VCaP (cell line): Measurements from ENCODE around the gene FARP2.

ENCODE experiments used
- H3K27ac ChIP-seq: fragments of 450-650 bp; 2 replicates; pipeline ENCODE4 v1.5.1; 2017
- TF ChIP-seq, protein P1 (sequence below): fragments of 450-650 bp; conservative IDR thresholded peaks from 2 replicates; pipeline ENCODE4 v1.5.1; 2017; ENCODE audit warnings: mild to moderate bottlenecking, moderate library complexity

Gene FARP2

DNA sequence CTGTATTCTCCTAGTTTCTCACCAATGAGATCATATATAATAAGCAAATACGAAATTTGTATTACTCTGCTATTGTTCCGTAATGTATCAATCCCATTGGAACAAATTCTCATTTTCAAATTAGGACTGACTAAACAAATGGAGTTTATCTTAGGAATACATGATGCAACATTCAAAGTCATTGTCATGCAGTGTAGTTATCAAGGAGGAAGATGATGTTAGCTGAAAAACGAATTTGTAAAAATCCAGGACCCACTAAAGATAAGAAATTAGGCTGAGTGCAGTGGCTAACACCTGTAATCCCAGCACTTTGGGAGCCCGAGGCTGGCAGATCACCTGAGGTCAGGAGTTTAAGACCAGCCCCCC, 25.5 kb upstream of the FARP2 start:
- TF ChIP-seq, protein P1, sequence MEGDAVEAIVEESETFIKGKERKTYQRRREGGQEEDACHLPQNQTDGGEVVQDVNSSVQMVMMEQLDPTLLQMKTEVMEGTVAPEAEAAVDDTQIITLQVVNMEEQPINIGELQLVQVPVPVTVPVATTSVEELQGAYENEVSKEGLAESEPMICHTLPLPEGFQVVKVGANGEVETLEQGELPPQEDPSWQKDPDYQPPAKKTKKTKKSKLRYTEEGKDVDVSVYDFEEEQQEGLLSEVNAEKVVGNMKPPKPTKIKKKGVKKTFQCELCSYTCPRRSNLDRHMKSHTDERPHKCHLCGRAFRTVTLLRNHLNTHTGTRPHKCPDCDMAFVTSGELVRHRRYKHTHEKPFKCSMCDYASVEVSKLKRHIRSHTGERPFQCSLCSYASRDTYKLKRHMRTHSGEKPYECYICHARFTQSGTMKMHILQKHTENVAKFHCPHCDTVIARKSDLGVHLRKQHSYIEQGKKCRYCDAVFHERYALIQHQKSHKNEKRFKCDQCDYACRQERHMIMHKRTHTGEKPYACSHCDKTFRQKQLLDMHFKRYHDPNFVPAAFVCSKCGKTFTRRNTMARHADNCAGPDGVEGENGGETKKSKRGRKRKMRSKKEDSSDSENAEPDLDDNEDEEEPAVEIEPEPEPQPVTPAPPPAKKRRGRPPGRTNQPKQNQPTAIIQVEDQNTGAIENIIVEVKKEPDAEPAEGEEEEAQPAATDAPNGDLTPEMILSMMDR, result no peak
- no peak overlapping the region for H3K27ac ChIP-seq

DNA sequence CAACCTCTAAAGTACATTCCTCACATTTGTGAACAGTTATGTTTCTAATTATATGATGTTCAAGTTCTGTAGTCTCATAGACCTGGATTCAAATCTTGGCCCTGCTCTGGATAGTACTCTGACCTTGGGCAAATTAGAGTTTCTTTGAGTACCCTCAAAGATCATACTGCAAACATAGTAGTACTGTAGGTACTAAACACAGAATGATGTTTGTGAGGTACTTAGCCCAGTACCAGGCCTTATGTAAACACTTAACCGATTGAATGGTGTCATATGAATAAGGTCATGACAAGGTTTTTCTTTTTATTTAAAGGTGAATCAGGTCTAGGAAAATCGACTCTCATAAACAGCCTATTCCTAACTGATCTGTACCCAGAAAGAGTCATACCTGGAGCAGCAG, 21.3 kb upstream of the FARP2 start:
- TF ChIP-seq, protein P1, result no peak
- peak overlapping the region; percentile 10 for H3K27ac ChIP-seq

DNA sequence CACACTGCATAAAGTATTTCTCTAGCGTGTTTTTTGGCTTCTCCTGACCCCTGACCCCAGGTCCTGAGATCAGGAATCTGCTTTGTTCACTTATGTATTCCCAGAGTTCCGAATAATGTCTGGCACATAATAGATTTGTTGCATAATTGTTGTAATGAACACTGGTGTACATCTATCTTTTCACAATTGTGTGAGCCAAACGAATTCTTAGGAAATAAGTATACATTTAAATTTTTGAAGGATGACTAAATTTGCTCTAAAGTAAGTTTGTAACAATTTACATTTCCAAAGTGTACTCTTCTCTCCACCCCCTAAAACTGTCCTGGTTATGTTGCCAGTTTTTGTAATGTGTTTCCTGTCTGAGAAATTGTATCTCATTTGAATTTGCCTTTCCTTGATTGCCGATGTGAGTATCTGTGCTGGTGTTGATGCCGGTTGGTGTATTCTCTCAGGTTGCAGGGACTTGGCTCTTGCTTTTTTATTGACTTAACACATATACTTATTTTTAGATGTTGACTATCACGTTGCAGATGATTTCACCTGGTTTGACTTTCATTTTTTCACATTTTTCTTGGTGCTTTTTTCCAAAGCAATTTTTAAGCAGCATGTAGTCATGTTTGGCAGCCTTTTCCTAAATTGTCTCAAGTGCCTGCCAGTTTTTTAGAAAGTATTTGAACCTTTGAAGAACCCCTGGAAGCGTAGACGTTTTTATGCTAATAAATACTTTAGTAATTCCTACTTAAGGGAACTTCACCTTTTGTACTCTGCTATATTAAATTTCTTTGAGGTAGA, 16.1 kb upstream of the FARP2 start:
- H3K27ac ChIP-seq, result no peak overlapping the region; the same call in 1 of the 2 replicates
- TF ChIP-seq, protein P1, result no peak

DNA sequence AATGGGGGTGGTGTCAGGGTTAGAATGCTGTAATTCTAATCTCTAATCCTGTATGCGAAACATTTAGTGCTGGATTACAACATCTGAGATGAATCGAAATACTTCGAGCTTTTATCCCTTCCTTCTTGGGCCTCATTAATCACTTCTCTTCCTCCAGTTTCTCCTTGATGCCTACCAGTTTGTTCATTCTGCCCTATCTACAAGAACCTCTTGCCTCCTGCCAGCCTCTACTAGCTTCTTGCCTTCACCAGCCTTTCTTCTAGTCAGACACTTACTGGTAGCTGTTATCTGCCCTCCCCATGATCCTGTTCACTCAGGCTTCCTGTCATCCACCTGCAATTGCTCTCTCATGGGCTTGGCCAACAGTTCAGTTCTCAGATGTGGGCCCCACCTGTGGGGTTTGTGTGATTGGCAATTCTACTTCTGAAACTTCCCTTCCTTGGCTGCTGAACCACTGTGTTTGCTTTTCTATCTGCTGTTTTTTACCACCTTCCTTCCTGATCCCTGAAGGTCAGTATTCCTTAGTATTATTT, 15.4 kb upstream of the FARP2 start:
- H3K27ac ChIP-seq, result no peak overlapping the region
- TF ChIP-seq, protein P1, result no peak

DNA sequence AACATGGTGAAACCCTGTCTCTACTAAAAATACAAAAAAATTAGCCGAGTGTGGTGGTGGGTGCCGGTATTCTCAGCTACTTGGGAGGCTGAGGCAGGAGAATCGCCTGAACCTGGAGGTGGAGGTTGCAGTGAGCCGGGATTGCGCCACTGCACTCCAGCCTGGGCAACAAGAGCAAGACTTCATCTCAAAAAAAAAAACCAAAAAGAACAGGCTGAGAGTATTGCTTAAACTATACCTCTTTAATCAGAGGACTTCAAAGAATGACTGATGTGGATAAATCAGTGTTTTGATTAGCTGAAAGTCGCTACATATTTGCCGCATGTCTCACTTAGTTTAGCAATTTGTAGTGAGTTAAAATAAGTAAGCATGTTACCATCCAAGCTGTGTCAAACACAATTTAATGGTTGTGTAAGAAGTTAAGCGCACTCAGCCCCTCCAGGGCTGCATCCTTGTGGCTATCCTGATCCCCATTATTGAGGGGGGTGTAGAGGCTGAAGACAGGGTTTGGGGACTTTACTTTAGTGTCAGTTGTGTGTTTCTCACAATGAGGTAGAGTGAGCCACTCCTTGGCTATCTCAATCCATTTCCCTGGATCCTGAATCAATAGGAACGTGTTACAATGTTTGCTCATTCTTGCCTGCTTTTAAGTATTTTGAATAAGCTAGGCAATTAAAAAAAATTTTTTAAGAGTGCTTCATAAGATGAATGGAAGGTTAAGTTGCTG, 11.0 kb upstream of the FARP2 start:
- TF ChIP-seq, protein P1, result no peak

DNA sequence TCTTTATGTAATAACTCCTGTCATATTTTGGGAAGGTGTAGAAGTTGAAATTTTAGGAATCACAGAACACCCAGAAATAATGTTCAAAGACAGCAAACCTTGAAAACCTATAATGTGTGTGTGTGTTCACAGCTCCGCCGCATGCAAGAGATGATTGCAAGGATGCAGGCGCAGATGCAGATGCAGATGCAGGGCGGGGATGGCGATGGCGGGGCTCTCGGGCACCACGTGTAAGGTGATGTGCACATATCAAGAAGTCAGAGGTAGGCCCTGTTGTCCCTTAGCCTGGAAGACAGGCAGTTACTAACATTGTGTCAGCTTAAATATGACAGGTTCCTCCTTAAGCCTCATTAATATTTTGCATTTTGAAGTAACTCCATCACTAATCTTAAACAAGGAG, 6.1 kb upstream of the FARP2 start:
- TF ChIP-seq, protein P1, result no peak
- peak overlapping the region; percentile 85 for H3K27ac ChIP-seq

More for the DNA sequence above, 11.0 kb upstream of the FARP2 start:
- no peak overlapping the region for H3K27ac ChIP-seq

DNA sequence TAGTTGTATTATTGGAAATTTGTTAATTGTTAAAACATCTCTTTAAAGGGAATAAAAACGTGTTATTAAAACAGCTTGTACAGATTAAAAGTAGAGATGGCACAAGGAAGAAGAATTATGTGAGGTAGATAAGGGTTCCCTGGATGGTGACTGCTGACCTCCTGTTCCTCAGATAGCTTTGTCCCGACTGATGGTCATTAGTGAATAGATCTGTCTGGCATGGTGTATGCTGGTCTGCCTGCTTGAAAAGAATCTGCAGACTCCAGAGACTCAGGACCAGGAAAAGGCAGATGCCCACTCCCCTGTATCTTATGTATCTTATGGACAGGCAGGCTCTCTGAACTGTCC, 5.6 kb upstream of the FARP2 start:
- TF ChIP-seq, protein P1, result no peak

More for the DNA sequence above, 5.6 kb upstream of the FARP2 start:
- H3K27ac ChIP-seq, result peak overlapping the region; percentile 85
